Cardiac muscle cell (in vitro differentiated cells and primary cell): Measurements from ENCODE around the gene ANKMY1. TPM values are rescaled to one million over a fixed set of nuclear protein-coding genes. Genes with fewer than 3 reads are reported as not detected.

Experiments
- DNase-seq, 2 donors: peaks; one replicate each; pipeline versions ENCODE4 v3.0.0 to v3.0.0-alpha.2; 2010 to 2017; ENCODE audit warnings: low read depth in 1 of 2, low spot score in 1 of 2
- H3K27ac ChIP-seq: fragments of 200-600 bp; sonication (generic); 2 replicates; pipeline ENCODE4 v1.5.1; 2016
- H3K27me3 ChIP-seq: fragments of 200-600 bp; sonication (generic); 2 replicates; pipeline ENCODE4 v1.6.0; 2016; ENCODE audit warnings: control low read depth
- H3K36me3 ChIP-seq: fragments of 200-600 bp; sonication (generic); 2 replicates; pipeline ENCODE4 v1.5.1; 2016; ENCODE audit warnings: control low read depth
- H3K4me1 ChIP-seq: fragments of 200-600 bp; sonication (generic); 2 replicates; pipeline ENCODE4 v1.8.1; 2017; ENCODE audit warnings: low read depth, mild to moderate bottlenecking, mixed run types
- H3K4me3 ChIP-seq: fragments of 200-600 bp; sonication (generic); 2 replicates; pipeline ENCODE4 v1.5.1; 2016; ENCODE audit warnings: mild to moderate bottlenecking
- H3K9me3 ChIP-seq: fragments of 200-600 bp; sonication (generic); 2 replicates; pipeline ENCODE4 v1.5.1; 2017; ENCODE audit warnings: low read depth, mild to moderate bottlenecking, control low read depth
- polyA plus RNA-seq: library from polyadenylated mRNA; unstranded; fragments of >200 nt; fragmentation: Nextera tagmentation; extraction: Ambion mirVana; gene quantifications from 2 replicates; pipeline ENCODE4 v1.2.1, GENCODE V29; 2016
- total RNA-seq: library from RNA; depleted of rRNA; stranded (reverse); fragments of >200 nt; gene quantifications from 2 replicates; pipeline ENCODE4 v1.2.3, GENCODE V29; 2016
- TF ChIP-seq, protein P1 (sequence below): IDR thresholded peaks from 2 replicates; pipeline ENCODE4 v1.5.1; 2012; ENCODE audit warnings: low read depth, mild to moderate bottlenecking, low read length

Gene ANKMY1
- total and polyA plus RNA-seq, 2 experiments from 2014 or later = 7.6 to 10.8 TPM

DNA sequence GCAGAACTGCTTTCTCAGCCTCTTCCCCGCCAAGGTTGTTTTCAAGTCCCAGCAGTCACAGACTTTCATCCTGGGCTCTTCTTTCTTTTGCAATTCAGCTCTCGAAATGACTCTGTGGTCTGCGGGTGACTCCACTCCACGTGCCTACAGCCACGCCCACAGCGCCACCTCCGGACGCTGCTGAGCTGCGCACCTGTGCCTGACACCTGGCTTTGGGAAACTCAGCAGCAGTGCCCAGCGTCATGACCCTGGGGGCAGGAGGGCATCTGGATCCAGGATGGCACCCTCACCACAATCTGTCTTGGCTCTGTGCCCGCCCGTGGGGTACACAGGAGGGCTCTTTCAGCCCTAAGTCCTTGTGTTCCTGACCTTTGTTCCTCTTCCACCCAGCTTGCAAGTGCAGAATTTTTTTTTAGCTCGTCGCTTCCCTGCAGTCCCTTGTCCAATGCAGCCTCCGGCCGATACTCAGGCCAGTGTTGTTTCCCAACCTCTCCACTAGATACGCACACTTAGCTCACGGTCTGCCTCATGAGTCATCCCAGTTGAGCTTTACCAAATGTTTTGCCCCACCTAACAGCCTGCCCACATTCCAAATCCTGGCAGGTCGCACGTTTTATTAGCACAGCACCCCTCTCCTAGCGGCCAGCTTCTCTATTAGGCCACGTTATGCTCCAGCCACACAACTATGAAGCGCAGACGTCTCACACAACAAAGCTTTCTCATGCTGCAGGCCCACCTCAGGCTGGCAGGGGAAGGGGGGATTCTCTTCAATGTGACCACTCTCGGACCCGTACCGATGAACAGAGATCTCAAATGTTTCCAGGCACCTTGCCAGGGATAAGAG, 22.2 kb upstream of the ANKMY1 start:
- Histone ChIP-seq H3K27me3 (no peaks in the 10 kb centered on the region), H3K4me3 (no peak overlapping the region), H3K4me1 (no peaks in the 10 kb centered on the region), H3K36me3 (no peaks in the 10 kb centered on the region), H3K9me3 (no peaks in the 10 kb centered on the region), H3K27ac (peak overlapping the region; percentile 39)
- TF ChIP-seq, protein P1, sequence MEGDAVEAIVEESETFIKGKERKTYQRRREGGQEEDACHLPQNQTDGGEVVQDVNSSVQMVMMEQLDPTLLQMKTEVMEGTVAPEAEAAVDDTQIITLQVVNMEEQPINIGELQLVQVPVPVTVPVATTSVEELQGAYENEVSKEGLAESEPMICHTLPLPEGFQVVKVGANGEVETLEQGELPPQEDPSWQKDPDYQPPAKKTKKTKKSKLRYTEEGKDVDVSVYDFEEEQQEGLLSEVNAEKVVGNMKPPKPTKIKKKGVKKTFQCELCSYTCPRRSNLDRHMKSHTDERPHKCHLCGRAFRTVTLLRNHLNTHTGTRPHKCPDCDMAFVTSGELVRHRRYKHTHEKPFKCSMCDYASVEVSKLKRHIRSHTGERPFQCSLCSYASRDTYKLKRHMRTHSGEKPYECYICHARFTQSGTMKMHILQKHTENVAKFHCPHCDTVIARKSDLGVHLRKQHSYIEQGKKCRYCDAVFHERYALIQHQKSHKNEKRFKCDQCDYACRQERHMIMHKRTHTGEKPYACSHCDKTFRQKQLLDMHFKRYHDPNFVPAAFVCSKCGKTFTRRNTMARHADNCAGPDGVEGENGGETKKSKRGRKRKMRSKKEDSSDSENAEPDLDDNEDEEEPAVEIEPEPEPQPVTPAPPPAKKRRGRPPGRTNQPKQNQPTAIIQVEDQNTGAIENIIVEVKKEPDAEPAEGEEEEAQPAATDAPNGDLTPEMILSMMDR = peak; percentile 1
- peak in 1 of 2 donors; percentile 94 for DNase-seq

DNA sequence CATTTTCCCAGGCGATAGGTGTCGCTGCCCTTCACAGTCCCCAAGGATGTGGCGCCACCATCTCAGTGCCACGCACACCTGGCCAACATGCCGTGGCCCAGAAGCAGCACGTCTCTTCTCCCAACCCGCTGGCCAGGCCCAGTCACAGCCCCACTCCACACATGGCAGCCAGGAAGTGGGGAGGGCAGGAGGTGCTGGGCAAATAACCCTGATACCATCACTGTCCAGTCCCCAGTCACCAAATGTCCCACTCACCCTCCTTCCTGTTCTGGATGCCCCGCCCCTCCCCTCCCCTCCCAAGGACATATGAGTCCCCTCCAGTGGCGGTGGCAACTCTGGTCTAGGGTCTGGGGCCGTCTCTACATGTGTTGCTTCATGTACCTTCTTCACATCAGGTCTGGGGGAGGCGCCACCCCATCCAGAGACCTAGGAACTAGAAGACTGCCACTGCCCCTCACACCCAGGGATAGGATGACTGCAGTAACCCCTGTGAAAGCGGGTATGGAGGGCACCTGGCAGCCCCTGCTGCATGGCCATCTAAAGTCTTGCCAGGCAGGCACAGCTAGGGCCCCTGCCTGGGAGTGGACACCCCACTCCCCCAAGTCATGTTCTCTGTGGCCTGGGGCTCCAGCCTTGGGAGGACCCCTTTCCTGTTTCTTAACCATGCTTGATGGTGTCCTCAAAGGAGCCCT, 21.4 kb upstream of the ANKMY1 start:
- H3K27me3 ChIP-seq = no peaks in the 10 kb centered on the region
- no peak overlapping the region for H3K4me3 ChIP-seq
- DNase-seq = no peak
- no peaks in the 10 kb centered on the region for H3K4me1 ChIP-seq
- H3K27ac ChIP-seq = no peak overlapping the region
- peaks cover 3% of the 10 kb centered on the region for H3K36me3 ChIP-seq
- TF ChIP-seq, protein P1 = no peak
- H3K9me3 ChIP-seq = no peaks in the 10 kb centered on the region

DNA sequence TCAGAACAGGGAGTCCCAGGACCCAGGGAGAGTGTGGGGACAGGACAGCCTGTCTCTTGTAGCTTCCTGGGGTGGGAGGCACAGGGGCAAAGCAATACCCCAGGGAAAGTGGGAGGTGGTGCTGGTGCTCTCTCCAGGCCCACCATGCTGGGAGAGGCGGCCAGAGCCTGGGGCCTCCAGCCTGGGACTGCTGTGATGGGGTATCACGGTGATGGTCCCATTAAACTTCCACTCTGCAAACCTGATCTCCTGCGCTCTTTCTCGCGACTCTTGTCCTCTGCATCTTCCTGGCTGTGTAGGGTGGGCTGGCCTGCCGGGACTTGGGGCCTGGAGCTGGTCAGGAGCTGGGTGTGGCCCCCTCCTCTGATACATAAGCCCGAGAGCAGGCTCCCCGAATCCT, 20.7 kb upstream of the ANKMY1 start:
- Histone ChIP-seq H3K36me3 (peaks cover 3% of the 10 kb centered on the region), H3K27me3 (no peaks in the 10 kb centered on the region), H3K27ac (no peak overlapping the region), H3K9me3 (no peaks in the 10 kb centered on the region), H3K4me3 (no peak overlapping the region), H3K4me1 (no peaks in the 10 kb centered on the region)
- TF ChIP-seq, protein P1 = no peak
- no peak for DNase-seq

DNA sequence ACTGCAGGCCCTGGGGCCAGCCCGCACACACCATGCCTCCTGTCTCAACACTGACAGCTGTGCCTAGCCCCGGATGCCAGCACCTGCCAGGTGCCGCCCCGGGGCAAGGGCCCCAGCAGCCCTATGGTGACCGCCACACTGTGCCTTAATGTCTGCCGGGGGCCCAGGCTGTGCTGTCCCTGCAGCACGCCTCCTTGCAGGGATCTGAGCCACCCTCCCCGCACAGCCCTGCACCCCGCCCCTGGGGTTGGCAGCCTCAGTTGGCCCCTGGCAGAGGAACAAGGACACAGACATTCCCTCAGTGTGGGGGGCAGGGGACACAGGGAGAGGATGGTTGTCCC, 20.3 kb upstream of the ANKMY1 start:
- TF ChIP-seq, protein P1 = no peak
- Histone ChIP-seq H3K27me3 (no peaks in the 10 kb centered on the region), H3K9me3 (no peaks in the 10 kb centered on the region), H3K4me1 (no peaks in the 10 kb centered on the region), H3K4me3 (no peak overlapping the region), H3K36me3 (peaks cover 3% of the 10 kb centered on the region), H3K27ac (no peak overlapping the region)
- no peak for DNase-seq

DNA sequence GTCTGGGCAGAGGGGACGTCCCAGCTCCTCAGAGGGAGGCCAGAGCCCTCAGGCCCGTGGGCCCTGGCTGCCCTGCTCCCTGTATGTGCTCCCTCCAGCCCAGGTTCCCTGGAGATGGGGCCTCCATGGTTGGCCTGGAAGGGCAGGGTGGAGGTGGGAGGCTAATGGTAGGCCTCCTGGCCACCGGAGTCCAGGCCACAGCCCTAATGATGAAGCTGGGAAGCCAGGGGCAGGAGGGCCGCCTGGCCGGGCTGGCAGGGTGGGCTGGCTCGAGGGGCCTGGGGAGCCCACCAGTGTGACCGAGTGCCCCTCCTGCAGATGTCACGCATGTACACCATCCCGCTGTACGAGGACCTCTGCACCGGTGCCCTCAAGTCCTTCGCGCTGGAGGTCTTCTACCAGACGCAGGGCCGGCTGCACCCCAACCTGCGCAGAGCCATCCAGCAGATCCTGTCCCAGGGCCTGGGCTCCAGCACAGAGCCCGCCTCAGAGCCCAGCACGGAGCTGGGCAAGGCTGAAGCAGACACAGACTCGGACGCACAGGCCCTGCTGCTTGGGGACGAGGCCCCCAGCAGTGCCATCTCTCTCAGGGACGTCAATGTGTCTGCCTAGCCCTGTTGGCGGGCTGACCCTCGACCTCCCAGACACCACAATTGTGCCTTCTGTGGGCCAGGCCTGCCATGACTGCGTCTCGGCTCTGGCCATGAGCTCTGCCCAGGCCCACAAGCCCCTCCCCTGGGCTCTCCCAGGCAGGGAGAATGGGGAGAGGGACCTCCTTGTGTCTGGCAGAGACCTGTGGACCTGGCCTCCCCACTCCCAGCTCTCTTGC, 19.7 kb upstream of the ANKMY1 start:
- Histone ChIP-seq H3K9me3 (no peaks in the 10 kb centered on the region), H3K27ac (no peak overlapping the region), H3K4me1 (no peaks in the 10 kb centered on the region), H3K27me3 (no peaks in the 10 kb centered on the region), H3K36me3 (peaks cover 3% of the 10 kb centered on the region), H3K4me3 (no peak overlapping the region)
- TF ChIP-seq, protein P1 = no peak
- DNase-seq = no peak
